NCI-H446 (cell line): ENCODE data around the gene HELLS.
"Not testable (repeated sequence)": the region's sequence is repeated elsewhere in the genome, so short reads cannot be mapped to it uniquely, and the experiment has no call there.

Source experiments
- DNase-seq, 2 experiments: peaks; one replicate each; lab custom pipeline; 2025; lab: John Stamatoyannopoulos, UW

The HELLS gene

DNA sequence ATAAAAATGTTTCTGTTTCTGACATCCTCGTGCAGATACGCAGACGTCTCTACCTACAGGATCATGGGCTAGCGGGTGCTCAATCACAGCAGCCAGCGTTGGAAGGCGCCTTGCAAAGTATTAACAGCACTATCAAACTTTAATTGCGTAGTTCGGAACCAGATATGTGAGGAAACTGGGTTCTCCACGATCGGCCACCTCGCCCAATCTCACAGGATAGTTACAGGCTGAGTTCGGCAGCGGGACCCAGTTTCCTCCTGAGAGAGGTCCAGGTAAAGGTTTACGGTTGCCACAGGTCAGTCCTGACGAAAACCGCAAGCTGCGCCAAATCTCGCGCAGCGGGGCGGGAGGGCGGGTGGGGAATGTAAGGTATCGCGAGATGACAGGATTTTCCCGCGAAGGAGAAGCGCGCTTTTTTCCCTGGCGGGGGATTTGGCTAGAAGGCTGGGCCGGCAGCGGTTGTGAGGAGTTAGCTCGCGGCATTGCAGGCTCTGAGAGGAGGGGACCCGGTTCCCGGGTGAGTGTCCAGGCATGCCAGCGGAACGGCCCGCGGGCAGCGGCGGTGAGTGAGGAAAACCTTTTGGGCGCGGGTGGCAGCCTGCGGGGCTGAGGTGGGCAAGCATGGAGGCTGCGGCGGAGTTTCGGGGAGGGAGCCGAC lies at the start of gene HELLS:
HELLS (plus strand) TSS at position 398 of the 658 bp plus-strand sequence; CDS start at position 532, 134 bp downstream.
- peak; percentile 70 to 90 for DNase-seq

DNA sequence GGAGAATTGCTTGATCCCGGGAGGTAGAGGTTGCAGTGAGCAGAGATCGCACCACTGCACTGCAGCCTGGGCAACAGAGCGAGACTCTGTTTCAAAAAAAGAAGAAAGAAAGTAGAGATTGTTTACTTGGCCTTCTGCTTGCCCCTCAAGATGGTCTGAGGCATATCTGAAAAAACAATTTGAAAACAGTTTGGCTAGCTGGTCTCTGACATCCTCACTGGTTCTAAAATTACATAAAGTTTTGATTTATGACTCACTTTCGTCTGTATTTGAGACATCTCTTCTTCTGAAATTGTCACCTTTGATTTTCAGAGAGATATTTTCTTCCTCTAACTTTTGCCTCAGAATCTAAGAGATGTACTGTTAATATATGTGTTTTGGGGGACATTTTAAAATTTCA lies 49.6 kb upstream of the HELLS start:
- DNase-seq = no peak

DNA sequence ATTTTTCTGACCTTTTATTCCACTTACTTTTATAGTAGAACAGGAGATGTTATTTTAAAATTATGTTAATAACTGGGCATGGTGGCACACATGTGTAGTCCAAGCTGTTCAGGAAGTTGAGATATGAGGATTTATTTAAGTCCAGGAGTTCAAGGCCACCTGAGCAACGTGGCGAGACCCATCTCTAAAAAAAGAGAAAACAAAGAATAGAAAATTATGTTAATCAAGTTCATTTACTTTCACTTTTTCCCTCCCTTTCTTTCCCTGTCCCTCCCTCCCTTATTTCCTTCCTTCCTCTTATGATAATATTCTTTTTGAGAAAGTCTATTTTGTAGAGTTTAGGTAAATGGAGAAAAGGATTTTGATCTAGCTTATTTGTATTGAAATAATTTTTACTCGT lies 48.9 kb upstream of the HELLS start:
- no peak for DNase-seq

DNA sequence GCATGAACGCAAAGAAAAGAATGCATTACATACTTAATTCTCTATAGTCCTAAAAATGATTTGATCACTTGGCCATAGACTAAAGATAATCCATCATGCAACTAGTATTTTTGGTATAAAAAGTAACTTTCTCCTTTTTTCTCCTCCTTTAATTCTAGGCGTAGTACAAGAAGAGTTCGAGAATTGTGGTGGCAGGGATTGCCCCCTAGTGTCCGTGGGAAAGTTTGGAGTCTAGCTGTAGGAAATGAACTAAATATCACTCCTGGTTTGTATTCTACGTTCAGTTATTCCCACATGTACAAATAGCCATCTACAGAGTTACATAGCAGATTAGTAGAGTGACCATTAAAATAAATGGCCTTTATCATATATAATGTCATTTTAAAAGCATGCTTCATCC lies 45.5 kb upstream of the HELLS start:
- no peak for DNase-seq

DNA sequence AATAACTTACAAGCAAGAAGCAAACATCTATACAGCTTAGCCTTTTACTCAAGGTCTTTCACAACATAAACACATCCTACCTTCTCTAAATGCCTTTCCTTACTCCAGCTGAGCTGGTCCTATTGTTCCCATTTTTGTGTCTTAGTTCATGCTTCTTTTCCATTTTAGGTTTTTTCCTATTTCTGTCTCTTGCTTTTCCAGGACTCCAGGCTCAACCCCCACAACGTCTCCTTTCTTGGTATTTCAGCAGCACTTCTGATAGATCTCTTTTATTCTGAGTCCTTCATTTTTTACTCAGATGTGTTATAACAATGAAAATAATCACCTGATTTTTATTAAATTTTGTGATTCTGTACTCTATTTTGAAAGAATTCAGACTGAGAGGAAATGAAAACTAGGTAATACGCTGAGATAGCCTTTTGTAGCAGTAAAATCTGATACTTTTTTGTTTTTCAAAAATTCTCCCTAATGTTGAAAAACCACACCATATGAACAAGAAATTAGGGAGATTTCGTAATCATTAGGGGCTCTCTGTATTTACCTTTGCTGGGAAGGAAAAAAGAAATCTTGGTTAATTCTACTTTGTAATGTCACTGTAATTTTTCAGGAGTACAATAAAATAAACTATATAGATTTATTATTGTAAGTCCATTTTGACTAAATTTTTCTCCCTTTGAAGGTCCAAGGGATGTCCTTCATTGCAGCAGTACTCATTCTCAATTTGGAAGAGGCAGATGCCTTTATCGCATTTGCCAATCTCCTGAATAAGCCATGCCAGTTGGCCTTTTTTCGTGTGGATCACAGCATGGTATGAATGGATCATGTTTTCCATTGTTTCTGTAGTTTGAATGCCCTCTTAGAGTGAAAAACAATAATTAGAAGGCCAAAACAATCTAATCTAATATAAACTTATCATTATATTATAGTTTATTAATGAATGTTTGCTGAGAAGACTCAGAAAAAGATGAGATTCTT lies 24.0 kb upstream of the HELLS start:
- DNase-seq = no peak

DNA sequence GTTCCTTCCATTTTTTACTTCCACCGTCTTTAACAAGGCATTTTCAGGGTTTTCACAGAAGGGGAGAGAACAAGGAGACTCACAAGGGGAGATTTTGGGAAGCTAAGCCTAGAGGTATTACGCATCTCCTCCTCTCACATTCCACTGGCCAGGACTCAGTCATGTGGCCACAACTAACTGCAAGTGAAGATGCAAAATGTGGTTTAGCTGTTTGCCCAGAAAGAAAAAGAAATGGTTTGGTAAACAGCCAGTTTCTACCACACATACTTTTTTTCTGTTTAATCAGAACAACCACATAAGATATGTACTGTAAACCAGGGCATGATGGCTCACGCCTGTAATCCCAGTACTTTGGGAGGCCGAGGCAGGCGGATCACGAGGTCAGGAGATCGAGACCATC lies 21.4 kb upstream of the HELLS start:
- DNase-seq = no peak

DNA sequence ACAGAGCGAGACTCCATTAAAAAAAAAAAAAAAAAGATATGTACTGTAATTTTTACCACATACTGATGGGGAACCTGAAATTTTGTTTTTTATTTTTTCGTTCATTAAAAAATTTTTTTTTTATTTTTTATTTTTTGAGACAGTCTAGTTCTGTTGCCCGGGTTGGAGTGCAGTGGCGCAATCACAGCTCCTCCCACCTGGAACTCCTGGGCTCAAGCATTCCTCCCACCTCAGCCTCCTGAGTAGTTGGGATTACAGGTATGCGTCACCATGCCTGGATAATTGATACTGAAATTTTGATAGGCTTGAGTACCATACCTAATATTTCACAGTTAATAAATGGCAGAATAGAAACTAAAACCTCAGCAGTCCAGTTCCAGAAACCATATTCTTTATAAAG lies 20.9 kb upstream of the HELLS start:
- DNase-seq = no peak

DNA sequence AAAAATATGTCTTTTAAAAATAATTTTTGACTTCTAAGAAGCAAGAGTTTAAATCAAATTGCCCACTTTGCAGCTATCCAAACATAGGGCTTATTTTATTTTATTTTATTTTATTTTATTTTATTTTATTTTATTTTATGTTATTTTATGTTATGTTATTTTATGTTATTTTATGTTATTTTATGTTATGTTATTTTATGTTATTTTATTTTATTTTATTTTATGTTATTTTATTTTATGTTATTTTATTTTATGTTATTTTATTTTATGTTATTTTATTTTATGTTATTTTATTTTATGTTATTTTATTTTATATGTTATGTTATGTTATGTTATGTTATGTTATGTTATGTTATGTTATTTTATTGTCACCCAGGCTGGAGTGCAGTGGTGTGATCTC lies 14.0 kb upstream of the HELLS start:
- not testable (repeated sequence) for DNase-seq

DNA sequence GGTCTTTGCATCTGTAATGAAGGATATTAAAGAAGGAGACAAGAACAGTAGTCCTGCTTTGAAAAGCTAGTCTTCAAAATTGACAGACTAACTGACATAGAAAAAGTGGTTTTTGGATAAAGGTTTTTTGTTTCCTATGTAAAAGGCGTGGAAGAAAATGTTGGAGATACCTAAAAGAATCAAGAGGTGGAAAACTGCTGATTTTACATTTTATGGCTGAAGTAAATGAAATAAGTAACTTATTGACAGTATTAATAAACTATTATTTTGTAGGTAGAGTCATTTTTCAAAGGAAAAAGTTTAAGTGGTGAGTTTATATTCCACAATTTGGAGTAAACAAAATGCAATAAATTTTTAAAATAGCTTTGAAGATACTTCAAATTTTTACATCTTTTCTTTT lies 12.6 kb upstream of the HELLS start:
- no peak for DNase-seq

DNA sequence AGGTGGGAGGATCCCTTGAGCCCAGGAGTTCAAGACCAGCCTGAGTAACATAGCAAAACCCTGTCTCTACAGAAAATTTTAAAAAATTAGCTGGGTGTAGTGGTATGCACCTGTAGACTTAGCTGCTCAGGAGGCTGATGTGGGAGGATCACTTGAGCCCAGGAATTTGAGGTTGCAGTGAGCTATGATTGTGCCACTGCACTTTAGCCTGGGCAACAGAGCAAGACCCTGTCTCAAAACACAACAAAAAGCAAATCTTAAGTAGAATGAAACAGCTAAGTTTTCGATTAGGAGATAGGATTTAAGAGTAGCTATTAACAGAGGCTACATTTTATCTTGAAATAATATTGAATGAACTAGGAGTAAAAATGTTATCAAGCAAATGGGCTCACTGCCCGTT lies 3.3 kb upstream of the HELLS start:
- DNase-seq = not testable (repeated sequence)

DNA sequence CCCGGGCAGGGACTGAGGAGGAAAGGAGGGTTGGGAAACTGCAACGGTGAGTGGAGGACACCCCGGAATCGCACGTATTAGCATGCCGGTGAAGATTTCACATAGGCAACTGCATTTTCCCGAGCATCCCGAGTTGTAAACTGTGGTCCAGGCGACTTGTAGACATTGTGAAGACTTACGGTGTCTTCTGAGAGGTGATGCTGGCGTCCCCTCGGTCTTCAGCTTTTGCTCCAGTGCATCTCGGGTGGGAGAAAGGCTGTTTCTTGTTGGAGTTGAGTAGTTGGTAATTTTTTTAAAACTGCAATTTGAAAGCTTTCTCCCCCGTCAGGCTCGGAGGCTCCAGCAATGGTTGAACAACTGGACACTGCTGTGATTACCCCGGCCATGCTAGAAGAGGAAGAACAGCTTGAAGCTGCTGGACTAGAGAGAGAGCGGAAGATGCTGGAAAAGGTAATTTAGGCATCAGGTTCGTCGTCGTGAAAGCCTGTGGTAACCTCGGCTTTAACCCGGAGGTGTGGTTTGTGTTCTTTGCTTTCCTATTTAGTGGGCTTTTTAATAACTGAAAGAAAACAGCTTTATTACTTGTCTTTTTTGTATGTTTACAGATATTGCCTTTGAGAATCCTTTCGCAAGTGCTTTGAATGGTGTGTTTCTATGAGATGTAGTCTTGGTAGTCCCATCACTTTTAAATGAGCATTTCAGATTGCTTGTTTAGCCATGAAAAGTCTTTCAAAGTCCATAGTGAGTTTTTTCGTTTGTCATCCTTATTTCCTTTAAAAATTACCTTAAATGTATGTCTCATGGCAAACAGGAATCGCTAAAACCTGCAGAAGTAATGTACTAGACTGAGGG lies 687 bp downstream of the HELLS start:
- DNase-seq = peak; percentile 39 to 40

DNA sequence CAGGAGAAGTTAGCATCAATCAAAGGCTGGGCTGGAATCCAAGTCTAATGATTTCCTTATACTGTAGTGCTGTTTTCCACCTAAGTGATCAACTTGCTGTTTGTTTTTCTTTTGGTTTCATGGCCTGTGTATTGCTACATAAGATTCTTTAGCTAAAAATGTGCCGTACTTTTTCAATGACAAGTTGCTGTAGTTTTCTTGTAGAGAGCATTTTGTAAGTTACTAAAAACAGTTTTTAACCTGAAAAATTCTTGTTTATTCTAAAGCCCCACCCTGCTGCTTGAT lies 1.3 kb downstream of the HELLS start:
- peak in 1 of 2 experiments; percentile 9 for DNase-seq

DNA sequence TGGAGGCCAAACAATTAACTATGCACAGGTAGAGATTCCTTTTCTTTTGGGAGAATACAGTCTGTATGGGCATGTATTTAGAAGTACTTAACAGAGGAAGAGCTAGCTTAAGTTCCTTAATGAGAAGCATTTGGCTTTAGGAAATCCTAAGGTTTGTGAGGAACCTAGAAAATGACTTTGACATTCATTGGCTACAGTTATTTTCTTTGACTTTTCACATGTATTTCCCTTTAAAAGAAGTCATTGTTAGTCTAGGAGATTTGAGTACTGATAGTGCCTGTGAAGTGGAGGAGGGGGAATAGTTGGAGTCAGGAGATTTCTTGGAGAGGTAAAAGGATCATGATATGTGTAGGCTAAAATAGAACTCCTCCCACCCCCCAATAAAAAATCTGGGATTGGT lies 3.6 kb downstream of the HELLS start:
- no peak for DNase-seq

DNA sequence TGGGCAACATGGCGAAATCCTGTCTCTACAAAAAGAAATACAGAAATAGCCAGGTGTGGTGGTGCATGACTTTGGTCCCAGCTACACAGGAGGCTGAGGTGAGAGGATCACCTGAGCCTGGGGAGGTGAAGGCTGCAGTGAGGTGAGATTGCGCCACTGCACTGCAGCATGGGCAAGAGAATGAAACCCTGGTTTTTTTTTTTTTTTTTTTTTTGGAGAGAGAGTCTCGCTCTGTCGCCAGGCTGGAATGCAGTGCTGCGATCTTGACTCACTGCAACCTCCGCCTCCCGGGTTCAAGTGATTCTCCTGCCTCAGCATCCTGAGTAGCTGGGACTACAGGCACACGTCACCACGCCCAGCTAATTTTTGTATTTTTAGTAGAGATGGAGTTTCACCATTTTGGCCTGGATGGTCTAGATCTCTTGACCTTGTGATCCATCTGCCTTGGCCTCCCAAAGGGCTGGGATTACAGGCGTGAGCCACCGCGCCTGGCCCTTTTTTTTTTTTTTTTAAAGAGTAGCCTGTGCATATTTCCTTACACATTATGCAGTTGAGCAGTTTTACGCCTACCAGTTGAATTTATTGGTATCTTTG lies 22.2 kb downstream of the HELLS start:
- DNase-seq = not testable (repeated sequence)

DNA sequence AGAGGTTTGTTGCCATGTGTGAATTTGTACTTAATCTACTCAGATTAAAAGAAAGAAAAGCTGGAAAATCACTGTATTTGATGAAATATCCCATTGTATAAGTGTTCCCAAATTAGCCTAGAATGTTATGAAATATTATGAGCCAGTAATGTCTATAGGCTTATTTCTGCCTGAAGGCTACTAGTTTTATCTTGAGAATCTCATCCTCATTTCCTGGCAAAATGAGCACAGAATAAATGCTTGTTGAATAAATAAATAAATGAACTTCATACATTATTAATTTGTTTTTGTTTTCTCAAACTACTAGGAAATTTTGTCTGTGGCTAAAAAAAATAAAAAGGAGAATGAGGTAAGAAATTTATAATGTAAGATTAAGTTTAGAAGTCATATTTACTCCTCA lies 25.5 kb downstream of the HELLS start:
- DNase-seq = no peak

DNA sequence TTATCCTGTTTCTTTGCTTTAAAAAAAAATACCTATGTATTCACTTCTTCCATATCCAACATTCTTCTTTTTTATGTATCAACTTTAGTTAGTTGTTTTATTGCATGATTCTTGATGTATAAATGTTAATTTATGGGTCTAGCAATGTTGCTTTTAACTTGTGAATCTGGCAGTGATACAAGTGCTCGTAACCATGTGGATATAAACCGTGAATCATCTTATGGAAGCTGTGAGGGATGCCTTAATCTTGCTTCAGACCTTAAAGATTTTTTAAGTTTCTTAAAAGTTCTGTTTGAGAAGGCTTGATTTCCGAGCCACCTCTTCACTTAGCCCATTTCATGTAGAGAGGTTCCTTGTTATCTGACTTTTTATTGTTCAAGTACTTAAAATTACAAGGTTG lies 25.9 kb downstream of the HELLS start:
- no peak for DNase-seq

DNA sequence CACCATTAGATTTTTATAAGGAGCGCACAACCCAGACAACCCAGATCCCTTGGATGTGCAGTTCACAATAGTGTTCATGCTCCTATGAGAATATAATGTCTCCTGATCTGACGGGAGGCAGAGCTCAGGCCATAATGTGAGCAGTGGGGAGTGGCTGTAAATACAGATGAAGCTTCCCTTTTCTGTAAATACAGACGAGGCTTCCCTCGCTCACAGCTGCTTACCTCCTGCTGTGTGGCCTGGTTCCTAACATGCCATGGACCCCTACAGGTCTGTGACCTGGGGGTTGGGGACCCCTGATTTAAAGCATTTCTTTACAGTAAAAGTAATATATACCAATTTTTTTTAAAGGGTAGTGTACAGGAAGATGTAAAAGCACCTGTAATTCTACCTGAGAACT lies 33.2 kb downstream of the HELLS start:
- no peak for DNase-seq

DNA sequence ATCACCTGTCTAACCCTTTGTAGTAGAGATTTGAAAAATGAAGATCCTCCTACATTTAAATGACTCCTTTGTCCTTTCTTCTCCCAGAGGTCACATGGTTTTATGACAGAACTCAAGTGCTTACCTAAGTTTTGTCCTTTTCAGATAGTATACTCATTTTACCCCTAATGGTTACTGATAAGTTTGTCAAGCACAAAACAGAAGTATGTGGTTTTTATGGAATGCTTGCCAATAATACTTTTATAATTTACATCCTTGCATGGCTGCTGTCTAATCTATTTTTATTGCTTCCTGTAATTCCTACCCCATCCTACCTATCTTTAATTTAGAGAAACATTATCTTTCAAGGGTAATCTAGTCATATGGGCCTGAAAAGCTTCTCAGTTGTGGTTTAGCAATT lies 37.5 kb downstream of the HELLS start:
- DNase-seq = no peak

DNA sequence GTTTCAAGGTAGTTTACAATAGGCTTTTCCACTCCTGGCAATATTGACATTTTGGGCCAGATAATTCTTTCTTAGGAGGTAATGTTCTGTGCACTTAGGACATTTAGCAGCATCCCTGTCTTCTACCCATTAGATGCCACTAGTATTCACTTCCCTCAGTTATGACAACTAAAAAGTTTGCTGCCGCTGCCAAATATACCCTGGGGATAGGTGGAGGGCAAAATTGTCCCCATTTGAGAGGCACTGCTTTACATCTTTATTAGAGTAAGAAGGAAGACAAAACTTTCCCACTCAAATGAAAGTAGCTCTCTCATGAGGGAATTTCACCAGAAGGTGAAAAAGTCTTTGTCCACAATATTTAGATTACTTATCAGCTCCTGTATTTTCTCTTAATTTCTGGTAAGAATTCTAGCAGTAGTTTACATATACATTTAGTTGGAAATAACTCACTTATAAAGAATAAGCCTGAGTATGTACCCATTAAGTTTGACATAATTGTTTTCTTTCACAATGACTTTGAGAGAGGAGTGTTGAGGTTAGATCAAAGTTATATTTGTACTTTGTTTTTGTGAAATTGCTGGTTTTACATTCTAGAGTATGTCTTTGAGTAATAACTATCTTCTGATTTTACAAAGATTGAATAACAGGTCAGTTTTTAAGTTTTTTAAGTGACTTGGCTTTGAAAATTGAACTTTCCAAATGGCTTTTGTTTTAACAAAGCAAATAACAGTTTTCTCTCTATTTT lies 46.0 kb downstream of the HELLS start:
- DNase-seq = no peak

DNA sequence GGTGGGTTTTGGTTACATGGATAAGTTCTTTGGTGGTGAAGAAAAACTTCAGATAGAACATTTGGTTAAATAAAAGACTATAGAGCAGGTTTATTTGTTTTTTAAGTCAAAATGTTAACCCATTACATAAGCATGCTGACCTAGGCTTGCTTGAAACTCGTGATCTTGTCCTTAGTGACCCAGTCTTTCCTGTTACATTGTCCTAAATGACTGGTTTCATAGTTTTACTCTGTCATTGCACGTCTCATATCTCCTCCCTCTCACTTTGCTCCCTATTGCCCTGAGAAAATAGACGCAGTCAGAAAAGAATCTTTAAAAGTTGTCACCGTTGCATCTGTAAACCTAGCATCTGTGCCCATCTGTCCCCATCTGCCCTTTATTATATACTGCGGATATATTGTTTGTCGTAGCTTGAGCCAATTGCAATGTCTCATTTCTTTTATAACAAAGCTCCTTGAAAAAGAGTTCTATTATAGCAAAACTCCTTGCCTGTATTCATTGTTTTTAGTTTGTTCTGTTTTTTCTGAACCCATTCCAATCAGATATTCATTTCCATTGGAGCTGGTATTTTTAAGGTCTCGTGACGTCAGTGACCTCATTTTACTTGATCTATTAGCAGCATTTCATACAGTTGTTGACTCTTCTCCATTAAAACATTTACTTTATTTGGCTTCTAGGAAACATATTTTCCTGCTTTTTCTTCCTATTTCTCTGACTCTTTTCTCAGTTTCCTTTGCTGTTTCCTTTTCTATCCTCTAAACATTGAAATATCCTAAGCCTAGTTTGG lies 57.3 kb downstream of the HELLS start:
- no peak for DNase-seq

DNA sequence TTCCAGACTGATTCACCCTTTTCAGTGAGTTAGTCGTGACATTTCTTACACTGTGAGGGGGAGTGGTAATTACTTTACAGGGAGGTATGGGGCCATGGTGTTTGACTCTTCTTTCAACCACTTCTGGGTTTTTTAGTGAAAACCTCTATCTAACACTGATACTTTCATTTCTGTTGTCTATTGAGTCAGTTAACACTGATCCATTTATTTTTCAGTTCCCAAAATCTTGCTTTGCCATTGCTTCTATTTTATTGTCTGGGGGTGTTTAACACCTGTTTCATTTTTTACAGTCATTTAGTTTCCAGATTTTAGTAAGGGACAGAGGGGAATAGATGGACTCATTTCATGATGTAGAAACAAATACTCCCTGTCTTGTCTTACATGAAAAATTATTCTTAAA lies 61.5 kb downstream of the HELLS start:
- no peak for DNase-seq
